Heart right ventricle (tissue), 16 donors: ENCODE measurements around the gene COL4A6. TPM values are rescaled to one million over a fixed set of nuclear protein-coding genes. Genes with fewer than 3 reads are reported as not detected.

Source experiments
- ATAC-seq, 8 donors: fragments of 200-7000 bp; cut with Tn5 transposase; one replicate each; pipeline ENCODE4 v1.9.1; 2020; ENCODE audit warnings: mild to moderate bottlenecking in 8 of 8, moderate library complexity in 8 of 8, moderate number of reproducible peaks in 1 of 8
- DNase-seq, 2 donors: peaks; one replicate each; pipeline ENCODE4 v3.0.0-alpha.2; 2020
- H3K27ac ChIP-seq, 10 donors: fragments of 200-600 bp; sonication (generic) in 2 of 10; one replicate each; pipeline versions ENCODE4 v1.5.0 to v1.8.0; 2020 to 2022; ENCODE audit warnings: mild to moderate bottlenecking in 3 of 10
- H3K27me3 ChIP-seq, 7 donors: fragments of 200-600 bp; one replicate each; pipeline ENCODE4 v1.8.0; 2021 to 2022; ENCODE audit warnings: mild to moderate bottlenecking in 2 of 7
- H3K36me3 ChIP-seq, 9 donors: fragments of 200-600 bp; sonication (generic) in 1 of 9; one replicate each; pipeline versions ENCODE4 v1.5.0 to v1.8.0; 2020 to 2022; ENCODE audit warnings: mild to moderate bottlenecking in 2 of 9
- H3K4me1 ChIP-seq, 9 donors: fragments of 200-600 bp; sonication (generic) in 1 of 9; one replicate each; pipeline versions ENCODE4 v1.5.0 to v1.8.0; 2020 to 2022; ENCODE audit warnings: mild to moderate bottlenecking in 4 of 9
- H3K4me3 ChIP-seq, 10 donors: fragments of 200-600 bp; sonication (generic) in 2 of 10; one replicate each; pipeline versions ENCODE4 v1.5.0 to v1.8.0; 2020 to 2022; ENCODE audit warnings: mild to moderate bottlenecking in 7 of 10, moderate library complexity in 2 of 10
- H3K9me3 ChIP-seq, 11 donors: fragments of 200-600 bp in 10 of 11; sonication (generic) in 2 of 11; one replicate each; pipeline versions ENCODE4 v1.5.0 to v1.8.0; 2013 to 2022; ENCODE audit warnings: mild to moderate bottlenecking in 2 of 11, control low read depth in 1 of 11, moderate library complexity in 1 of 11
- CTCF ChIP-seq, 9 donors: fragments of 200-600 bp; sonication (generic) in 2 of 9; IDR thresholded peaks; one replicate each; pipeline versions ENCODE4 v1.5.0 to v1.8.0; 2021 to 2022; ENCODE audit warnings: antibody characterized with exemption in 9 of 9, mild to moderate bottlenecking in 5 of 9, moderate library complexity in 1 of 9
- WGBS, 2 donors: extraction: QIAGEN DNeasy Blood & Tissue Kit; methylation state at CpG; one replicate each; pipeline ENCODE4 v1.1.7; 2013; ENCODE audit warnings: inconsistent platforms in 1 of 2; 5-methylcytosine and 5-hydroxymethylcytosine counted together
- intact Hi-C, 10 donors: fragments of 100-400 bp; cut with DNase I; formaldehyde crosslinking; loops; one replicate each; pipeline versions ENCODE4 v1.11.1 to v1.14.2; 2022
- polyA plus RNA-seq, 2 donors: library from polyadenylated mRNA; stranded (reverse); fragments of 200-250 nt; gene quantifications; one replicate each; pipeline ENCODE4 v1.2.3, GENCODE V29; 2013
- total RNA-seq, 10 donors: library from RNA; stranded (reverse); fragmentation: NEBNext Ultra II Directional in 3 of 10; extraction: Animal tissue kit (Norgen Biotek cat#: 25700) in 3 of 10; gene quantifications; one replicate each; pipeline versions ENCODE4 v1.2.1 to v1.2.4, GENCODE V29; 2021 to 2023
- donor health status: Arrhythmogenic right ventricular cardiomyopathy.
- donor health status: ischemic (EF 13 %, LVEDD 7.1; RV severe dilation, severe dysfunction).
- donor health status: healthy with polysubstance abuse.
- donor health status: DM: no; HTN: yes; CAD: no.
- donor health status: DM: no; HTN: no; CAD: no.
- donor health status: ischemic (EF 25% LVEDD 6.9; RV normal size, moderate dysfunction).
- donor health status: ischemic (EF 25% LVEDD 5.7; RV mildly dilated, moderate dysfunction).
- donor health status: healthy.
- donor health status: DM: yes; HTN: yes; CAD: no.
- donor health status: Ischemic cardiomyopathy.
- donor health status: ischemic (EF 35%, LVEDD 5.7; RV mildly dilated, moderate dysfunction).
- donor health status: nonischemic (EF 11% LVEDD 7.7; RV severe dilation, severe dysfunction).
- donor health status: DM: yes; HTN: yes; CAD: no.
- donor health status: PGD.
- donor health status: ischemic (EF 29% LVEDD 5.4; RV normal size, mild dysfunction).
- donor health status: nonischemic (EF 23%, LVEDD 6.1; RV moderate dilation, normal function).

Gene COL4A6
- total and polyA plus RNA-seq, 12 donors, result 1.7 to 10.8 (median 7.6) TPM

DNA sequence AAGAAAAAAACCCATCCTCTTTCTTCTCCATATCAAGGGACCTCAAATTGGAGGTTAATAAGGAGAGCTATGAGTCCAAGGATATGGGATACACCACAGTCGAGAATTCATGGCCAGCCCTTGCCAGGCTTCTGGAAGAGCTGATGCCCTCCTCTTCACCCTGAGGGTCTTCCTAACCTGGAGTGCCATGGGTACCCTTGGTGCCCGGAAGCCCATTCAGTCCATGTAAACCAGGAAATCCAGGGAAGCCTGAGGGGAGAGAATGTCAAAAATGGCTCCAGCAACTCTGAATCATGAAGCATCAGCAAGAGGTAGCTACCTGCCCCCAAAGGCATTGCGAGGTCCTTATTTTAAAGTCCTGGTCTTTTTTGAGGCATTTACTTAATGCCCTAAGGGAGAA lies 268.5 kb downstream of the COL4A6 start:
- WGBS, 2 donors, result 93 to 100% methylated on average over 3 of the region's 3 CpGs
- no peak overlapping the region for H3K4me3 ChIP-seq
- H3K27me3 ChIP-seq, result peaks cover 0 to 31% (median 0%) of the 10 kb centered on the region in 7 donors
- H3K36me3 ChIP-seq, result no peaks in the 10 kb centered on the region
- H3K27ac ChIP-seq, result no peak overlapping the region
- DNase-seq (no peak), ATAC-seq (no peak)
- intact Hi-C loops, result no loop called here
- no peaks in the 10 kb centered on the region for H3K9me3 ChIP-seq
- TF ChIP-seq CTCF (IDR thresholded peaks at IDR 0.05), result no peak
- no peaks in the 10 kb centered on the region for H3K4me1 ChIP-seq

DNA sequence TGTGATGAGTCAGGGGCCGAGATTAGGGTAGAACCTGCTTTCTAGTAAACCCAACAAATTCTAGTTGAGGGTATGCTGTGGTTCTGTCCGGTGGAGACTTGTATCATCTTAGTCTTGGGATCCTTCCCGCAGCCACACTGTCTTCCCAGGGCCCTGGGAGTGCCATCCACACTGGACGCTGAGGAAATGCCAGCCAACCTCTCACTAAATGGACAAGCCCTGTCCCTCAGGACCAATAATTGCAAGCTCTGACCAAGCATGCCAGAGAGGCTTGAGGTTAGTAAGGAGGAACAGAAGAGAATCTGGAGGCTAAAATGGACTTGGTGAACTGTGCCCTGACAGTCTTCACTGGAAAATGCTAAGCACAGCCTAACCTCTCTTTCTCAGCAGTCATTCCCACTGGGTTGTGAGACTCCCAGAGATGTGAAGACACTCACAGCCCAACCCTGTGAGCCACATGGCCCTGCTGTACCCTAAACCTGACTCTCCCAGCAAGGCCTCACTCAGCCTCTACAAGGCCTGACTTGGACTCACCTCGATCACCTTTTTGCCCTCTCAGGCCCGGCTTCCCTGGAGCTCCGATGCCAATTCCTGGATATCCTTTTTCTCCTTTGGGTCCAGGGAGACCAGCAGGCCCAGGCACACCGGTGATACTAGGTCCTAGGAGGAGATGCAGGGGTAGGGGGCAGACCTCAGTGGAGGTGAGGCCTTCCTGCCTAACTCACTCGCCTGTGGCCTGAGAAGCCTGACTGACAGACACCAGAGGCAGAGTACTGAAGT lies 269.1 kb downstream of the COL4A6 start:
- H3K27ac ChIP-seq, result no peak overlapping the region
- intact Hi-C loops, result no loop called here
- no peaks in the 10 kb centered on the region for H3K36me3 ChIP-seq
- TF ChIP-seq CTCF (IDR thresholded peaks at IDR 0.05), result no peak
- peaks cover 0 to 25% (median 0%) of the 10 kb centered on the region in 7 donors for H3K27me3 ChIP-seq
- no peaks in the 10 kb centered on the region for H3K9me3 ChIP-seq
- ATAC-seq (no peak), DNase-seq (no peak)
- no peak overlapping the region for H3K4me3 ChIP-seq
- WGBS, 2 donors, result 96 to 97% methylated on average over 9 of the region's 9 CpGs
- no peaks in the 10 kb centered on the region for H3K4me1 ChIP-seq

GRCh38 chrX:108167211-108167872 lies 270.9 kb downstream of the COL4A6 start:
- no peaks in the 10 kb centered on the region for H3K36me3 ChIP-seq
- peaks cover 0 to 21% (median 0%) of the 10 kb centered on the region in 7 donors for H3K27me3 ChIP-seq
- H3K27ac ChIP-seq, result no peak overlapping the region
- H3K4me1 ChIP-seq, result no peaks in the 10 kb centered on the region
- intact Hi-C loops, result no loop called here
- no peak overlapping the region for H3K4me3 ChIP-seq
- no peak for TF ChIP-seq CTCF (IDR thresholded peaks at IDR 0.05)
- ATAC-seq (no peak), DNase-seq (no peak)
- H3K9me3 ChIP-seq, result no peaks in the 10 kb centered on the region
- 74 to 75% methylated on average over 5 of the region's 5 CpGs for WGBS, 2 donors

- Histone ChIP-seq H3K4me1 (no peaks in the 10 kb centered on the region), H3K36me3 (no peaks in the 10 kb centered on the region), H3K4me3 (no peak overlapping the region), H3K27ac (no peak overlapping the region), H3K9me3 (no peaks in the 10 kb centered on the region), H3K27me3 (peaks cover 0 to 20% (median 0%) of the 10 kb centered on the region in 7 donors)
- DNase-seq, result no peak
- no peak for ATAC-seq
- TF ChIP-seq CTCF (IDR thresholded peaks at IDR 0.05), result peak in 6 of 9 donors; percentile 18 to 30 (median 22)
- WGBS, 2 donors, result 79 to 82% methylated on average over 7 of the region's 7 CpGs
- intact Hi-C loops, result no loop called here
Observed at GRCh38 chrX:108165383-108166111, 272.7 kb downstream of the COL4A6 start.
